Ishikawa (cell line): ENCODE measurements around the gene RUNX1.

Experiments
- CEBPB ChIP-seq: IDR thresholded peaks from 2 replicates; pipeline ENCODE4 v1.6.1; 2012
- CREB1 ChIP-seq: IDR thresholded peaks from 2 replicates; pipeline ENCODE4 v1.6.1; 2012; ENCODE audit warnings: low read depth
- EGR1 ChIP-seq: IDR thresholded peaks from 2 replicates; pipeline ENCODE4 v1.6.1; 2012
- EP300 ChIP-seq: IDR thresholded peaks from 2 replicates; pipeline ENCODE4 v1.6.1; 2012; ENCODE audit warnings: borderline replicate concordance
- FOXM1 ChIP-seq: IDR thresholded peaks from 2 replicates; pipeline ENCODE4 v1.6.1; 2012; ENCODE audit warnings: low read depth, borderline replicate concordance
- NFIC ChIP-seq: IDR thresholded peaks from 2 replicates; pipeline ENCODE4 v1.6.1; 2012
- RAD21 ChIP-seq: IDR thresholded peaks from 2 replicates; pipeline ENCODE4 v1.6.1; 2012; ENCODE audit warnings: low read depth
- REST ChIP-seq: IDR thresholded peaks from 2 replicates; pipeline ENCODE4 v1.6.1; 2012; ENCODE audit warnings: low read depth, mild to moderate bottlenecking
- TAF1 ChIP-seq: IDR thresholded peaks from 2 replicates; pipeline ENCODE4 v1.6.1; 2012; ENCODE audit warnings: low read depth, mild to moderate bottlenecking
- TCF12 ChIP-seq: IDR thresholded peaks from 2 replicates; pipeline ENCODE4 v1.6.1; 2012; ENCODE audit warnings: low read depth
- TEAD4 ChIP-seq: IDR thresholded peaks from 2 replicates; pipeline ENCODE4 v1.6.1; 2012
- YY1 ChIP-seq: IDR thresholded peaks from 2 replicates; pipeline ENCODE4 v1.6.1; 2012; ENCODE audit warnings: low read depth
- ZBTB7A ChIP-seq: IDR thresholded peaks from 2 replicates; pipeline ENCODE4 v1.6.1; 2012; ENCODE audit warnings: low read depth
- TF ChIP-seq, protein P1 (sequence below): IDR thresholded peaks from 2 replicates; pipeline ENCODE4 v1.6.1; 2012
- TF ChIP-seq, protein P2 (sequence below): IDR thresholded peaks from 2 replicates; pipeline ENCODE4 v1.6.1; 2012

The RUNX1 gene

GRCh38 chr21:34884346-34884929 is 164.7 kb downstream of the RUNX1 start:
- TF ChIP-seq RAD21 (no peak), TCF12 (no peak), YY1 (no peak), EP300 (no peak), REST (no peak), TEAD4 (no peak), TAF1 (no peak), ZBTB7A (no peak), EGR1 (no peak), CEBPB (no peak), NFIC (no peak), CREB1 (no peak), FOXM1 (no peak)
- TF ChIP-seq, protein P1, sequence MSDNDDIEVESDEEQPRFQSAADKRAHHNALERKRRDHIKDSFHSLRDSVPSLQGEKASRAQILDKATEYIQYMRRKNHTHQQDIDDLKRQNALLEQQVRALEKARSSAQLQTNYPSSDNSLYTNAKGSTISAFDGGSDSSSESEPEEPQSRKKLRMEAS = no peak
- TF ChIP-seq, protein P2, sequence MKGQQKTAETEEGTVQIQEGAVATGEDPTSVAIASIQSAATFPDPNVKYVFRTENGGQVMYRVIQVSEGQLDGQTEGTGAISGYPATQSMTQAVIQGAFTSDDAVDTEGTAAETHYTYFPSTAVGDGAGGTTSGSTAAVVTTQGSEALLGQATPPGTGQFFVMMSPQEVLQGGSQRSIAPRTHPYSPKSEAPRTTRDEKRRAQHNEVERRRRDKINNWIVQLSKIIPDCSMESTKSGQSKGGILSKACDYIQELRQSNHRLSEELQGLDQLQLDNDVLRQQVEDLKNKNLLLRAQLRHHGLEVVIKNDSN = no peak

GRCh38 chr21:34883491-34884271 is 165.4 kb downstream of the RUNX1 start:
- TF ChIP-seq REST (no peak), CREB1 (no peak), ZBTB7A (no peak), FOXM1 (no peak)

DNA sequence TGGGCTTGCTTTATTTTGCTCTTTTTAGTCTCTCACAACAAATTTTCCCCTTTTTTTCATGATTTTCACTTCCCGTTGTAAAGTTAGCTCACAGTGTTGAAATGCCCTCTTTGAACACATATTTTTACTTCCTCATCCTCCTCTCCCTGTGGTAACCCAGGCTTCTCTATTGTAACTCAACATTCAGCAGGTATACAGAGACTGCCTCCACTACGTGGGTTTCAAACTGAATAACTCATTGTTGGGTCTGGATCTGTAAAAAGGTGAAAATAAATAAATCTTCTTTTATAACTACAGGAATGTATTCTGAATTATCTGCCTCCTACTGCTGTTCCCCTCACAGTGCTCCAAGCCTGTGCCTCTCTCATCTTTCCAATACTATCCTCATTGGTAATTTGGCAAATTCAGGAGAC is 166.4 kb downstream of the RUNX1 start:
- TF ChIP-seq YY1 (no peak), TEAD4 (no peak), ZBTB7A (no peak), NFIC (no peak), RAD21 (no peak), CEBPB (no peak), FOXM1 (no peak), EP300 (no peak), EGR1 (no peak), REST (no peak), TCF12 (no peak), TAF1 (no peak), CREB1 (no peak)
- TF ChIP-seq, protein P1 = no peak
- TF ChIP-seq, protein P2 = no peak

DNA sequence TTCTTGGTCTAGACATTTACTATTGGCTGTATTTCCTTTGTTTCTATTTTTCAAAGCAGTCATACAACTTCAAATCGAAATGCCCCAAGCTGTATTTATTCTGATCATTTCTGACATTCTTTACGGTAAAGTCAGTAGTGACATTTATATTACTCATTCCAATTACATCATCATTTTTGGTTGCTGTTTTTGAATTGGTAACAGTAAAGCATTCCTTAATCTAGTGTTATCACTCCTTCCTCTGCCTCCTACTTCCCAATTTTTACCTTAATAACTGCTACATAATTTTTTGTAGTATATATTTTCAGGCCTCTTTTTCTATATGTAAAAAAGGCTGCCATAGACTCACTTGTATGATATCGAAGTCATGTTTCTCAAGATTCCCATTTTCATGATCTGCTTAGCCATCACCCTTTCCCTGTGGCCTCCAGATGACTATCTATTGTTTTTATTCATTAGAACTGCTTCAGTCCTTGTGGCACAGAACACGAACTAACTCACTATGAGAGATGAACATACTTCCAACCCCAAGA is 167.2 kb downstream of the RUNX1 start:
- TF ChIP-seq FOXM1 = no peak
- TF ChIP-seq TCF12 = no peak
- TF ChIP-seq, protein P1 = no peak
- no peak for TF ChIP-seq REST
- no peak for TF ChIP-seq YY1
- no peak for TF ChIP-seq TAF1
- TF ChIP-seq, protein P2 = no peak
- TF ChIP-seq CEBPB = no peak
- no peak for TF ChIP-seq RAD21
- no peak for TF ChIP-seq NFIC
- TF ChIP-seq CREB1 = no peak
- no peak for TF ChIP-seq ZBTB7A
- TF ChIP-seq TEAD4 = no peak
- no peak for TF ChIP-seq EP300
